IMR-90 (cell line): ENCODE results near the gene DUSP7. TPM values are rescaled to one million over a fixed set of nuclear protein-coding genes. Genes with fewer than 3 reads are reported as not detected.

Experiments
- ATAC-seq: fragments of 200-7000 bp; cut with Tn5 transposase; 2 replicates; pipeline ENCODE4 v1.9.1; 2020; ENCODE audit warnings: low read depth, mild to moderate bottlenecking, moderate library complexity
- BruUV-seq: library from RNA; stranded (reverse); fragments of 400-500 nt; replicated peaks from 2 replicates; lab custom pipeline; 2021; lab: Mats Ljungman, UMichigan
- CTCF ChIA-PET: fragments of 300-600 bp; formaldehyde crosslinking; extraction: SDS; loops from one replicate; lab custom pipeline; 2021; ENCODE audit warnings: antibody characterized with exemption; lab: Yijun Ruan, JAX
- POLR2A ChIA-PET: fragments of 300-600 bp; sonication (Branson Sonifier 250); formaldehyde crosslinking; loops from one replicate; lab custom pipeline; 2022; ENCODE audit warnings: antibody characterized with exemption; ENCODE audit not compliant: unreplicated experiment; lab: Charles Lee
- DNase-seq: peaks from one replicate; pipeline ENCODE4 v3.0.0; 2013
- H2AFZ ChIP-seq: replicated peaks from 2 replicates; pipeline ENCODE3; 2013; ENCODE audit warnings: low read length, mild to moderate bottlenecking; ENCODE audit not compliant: poor library complexity
- H2AK5ac ChIP-seq: 2 replicates; pipeline ENCODE4 v1.6.1; 2013; ENCODE audit warnings: low read depth, low read length, inconsistent platforms
- H2AK9ac ChIP-seq: replicated peaks from 2 replicates; pipeline ENCODE3; 2013; ENCODE audit warnings: mild to moderate bottlenecking, low read depth, low read length, moderate library complexity; ENCODE audit not compliant: poor library complexity
- H2BK120ac ChIP-seq: 2 replicates; pipeline ENCODE4 v1.6.1; 2013; ENCODE audit warnings: low read depth, low read length, inconsistent platforms
- H2BK15ac ChIP-seq: 3 replicates; pipeline ENCODE4 v1.6.1; 2013; ENCODE audit warnings: low read depth, low read length, inconsistent platforms
- H2BK20ac ChIP-seq: 2 replicates; pipeline ENCODE4 v1.6.1; 2013; ENCODE audit warnings: low read depth, mild to moderate bottlenecking, inconsistent platforms, low read length, moderate library complexity
- H2BK5ac ChIP-seq: 2 replicates; pipeline ENCODE4 v1.6.1; 2013; ENCODE audit warnings: mild to moderate bottlenecking, low read depth, low read length, inconsistent platforms; ENCODE audit not compliant: poor library complexity, severe bottlenecking
- H3K14ac ChIP-seq: replicated peaks from 2 replicates; pipeline ENCODE4 v1.6.1; 2013; ENCODE audit warnings: low read depth, low read length, inconsistent platforms
- H3K18ac ChIP-seq: 2 replicates; pipeline ENCODE4 v1.6.1; 2013; ENCODE audit warnings: low read depth, low read length, control low read depth
- H3K23ac ChIP-seq: 2 replicates; pipeline ENCODE4 v1.6.1; 2013; ENCODE audit warnings: low read depth, low read length, inconsistent platforms
- H3K27ac ChIP-seq: 2 replicates; pipeline ENCODE4 v1.5.1; 2013; ENCODE audit warnings: mild to moderate bottlenecking, control low read depth, low read length; ENCODE audit not compliant: insufficient read depth
- H3K27me3 ChIP-seq: 2 replicates; pipeline ENCODE4 v1.6.1; 2013; ENCODE audit warnings: low read length; ENCODE audit not compliant: control insufficient read depth, insufficient read depth
- H3K36me3 ChIP-seq: 2 replicates; pipeline ENCODE4 v1.6.1; 2013; ENCODE audit warnings: low read length, mixed read lengths; ENCODE audit not compliant: control insufficient read depth, insufficient read depth
- H3K4ac ChIP-seq: 2 replicates; pipeline ENCODE4 v1.6.1; 2013; ENCODE audit warnings: low read depth, low read length, inconsistent platforms
- H3K4me1 ChIP-seq: 2 replicates; pipeline ENCODE4 v1.6.1; 2013; ENCODE audit warnings: low read length, mixed read lengths; ENCODE audit not compliant: control insufficient read depth, insufficient read depth
- H3K4me2 ChIP-seq: 2 replicates; pipeline ENCODE4 v1.6.1; 2013; ENCODE audit warnings: low read depth, mild to moderate bottlenecking, control low read depth, low read length, moderate library complexity
- H3K4me3 ChIP-seq: 2 replicates; pipeline ENCODE4 v1.5.1; 2013; ENCODE audit warnings: low read depth, mild to moderate bottlenecking, control low read depth, low read length, moderate library complexity; ENCODE audit not compliant: insufficient read depth
- H3K56ac ChIP-seq: 2 replicates; pipeline ENCODE4 v1.6.1; 2013; ENCODE audit warnings: low read length, inconsistent platforms; ENCODE audit not compliant: insufficient read depth; ENCODE audit errors: extremely low read depth
- H3K79me1 ChIP-seq, 2 experiments: 2 replicates each; pipeline ENCODE4 v1.6.1; 2013; ENCODE audit warnings: low read length in 2 of 2, inconsistent platforms in 1 of 2, low read depth in 1 of 2
- H3K9ac ChIP-seq: 2 replicates; pipeline ENCODE4 v1.6.1; 2013; ENCODE audit warnings: low read depth, low read length, control low read depth
- H3K9me1 ChIP-seq: 2 replicates; pipeline ENCODE4 v1.6.1; 2013; ENCODE audit warnings: low read length, inconsistent platforms; ENCODE audit not compliant: insufficient read depth
- H3K9me3 ChIP-seq: 2 replicates; pipeline ENCODE4 v1.6.1; 2013; ENCODE audit warnings: low read length; ENCODE audit not compliant: control insufficient read depth, insufficient read depth
- H4K20me1 ChIP-seq: 2 replicates; pipeline ENCODE4 v1.6.1; 2013; ENCODE audit warnings: low read length, inconsistent platforms; ENCODE audit not compliant: insufficient read depth
- H4K5ac ChIP-seq: 2 replicates; pipeline ENCODE4 v1.6.1; 2013; ENCODE audit warnings: mild to moderate bottlenecking, low read depth, low read length, control low read depth
- H4K8ac ChIP-seq, 2 experiments: 2 replicates each; pipeline ENCODE4 v1.6.1; 2013; ENCODE audit warnings: low read depth in 2 of 2, low read length in 2 of 2, control low read depth in 1 of 2, inconsistent platforms in 1 of 2
- H4K91ac ChIP-seq: 2 replicates; pipeline ENCODE4 v1.6.1; 2013; ENCODE audit warnings: low read depth, low read length, inconsistent platforms; ENCODE audit not compliant: insufficient read depth
- BHLHE40 ChIP-seq: fragments of 150-350 bp; IDR thresholded peaks from 2 replicates; pipeline ENCODE4 v1.6.1; 2016; ENCODE audit warnings: mild to moderate bottlenecking, low read depth, low read length
- CEBPB ChIP-seq: IDR thresholded peaks from 2 replicates; pipeline ENCODE4 v1.6.1; 2012; ENCODE audit warnings: low read depth, low read length, improper control_type of control experiment
- CHD1 ChIP-seq: IDR thresholded peaks from 2 replicates; pipeline ENCODE4 v1.6.1; 2012; ENCODE audit warnings: low read depth, low read length, improper control_type of control experiment
- CTCF ChIP-seq: conservative IDR thresholded peaks from 2 replicates; pipeline ENCODE4 v1.5.1; 2012; ENCODE audit warnings: mild to moderate bottlenecking, low read depth, low read length, improper control_type of control experiment
- ELK1 ChIP-seq: fragments of 150-350 bp; IDR thresholded peaks from 2 replicates; pipeline ENCODE4 v1.6.1; 2016; ENCODE audit warnings: low read depth, mild to moderate bottlenecking, low read length, moderate library complexity, borderline replicate concordance
- FOS ChIP-seq: fragments of 150-350 bp; IDR thresholded peaks from 2 replicates; pipeline ENCODE4 v1.6.1; 2016; ENCODE audit warnings: low read depth, low read length
- MAFK ChIP-seq: IDR thresholded peaks from 2 replicates; pipeline ENCODE4 v1.6.1; 2012; ENCODE audit warnings: low read depth, low read length, improper control_type of control experiment
- MAZ ChIP-seq: IDR thresholded peaks from 2 replicates; pipeline ENCODE4 v1.6.1; 2012; ENCODE audit warnings: low read depth, mild to moderate bottlenecking, low read length, improper control_type of control experiment, moderate library complexity, borderline replicate concordance
- MXI1 ChIP-seq: IDR thresholded peaks from 2 replicates; pipeline ENCODE4 v1.6.1; 2012; ENCODE audit warnings: low read depth, mild to moderate bottlenecking, low read length, moderate library complexity, borderline replicate concordance
- NFE2L2 ChIP-seq: fragments of 150-350 bp; IDR thresholded peaks from 2 replicates; pipeline ENCODE4 v1.6.1; 2016; ENCODE audit warnings: low read depth, mild to moderate bottlenecking, low read length
- POLR2A ChIP-seq: IDR thresholded peaks from 2 replicates; pipeline ENCODE4 v1.6.1; 2012; ENCODE audit warnings: mild to moderate bottlenecking, low read depth, low read length
- RCOR1 ChIP-seq: IDR thresholded peaks from 2 replicates; pipeline ENCODE4 v1.6.1; 2012; ENCODE audit warnings: mild to moderate bottlenecking, low read length, improper control_type of control experiment; ENCODE audit not compliant: insufficient replicate concordance
- SMC3 ChIP-seq: fragments of 150-350 bp; IDR thresholded peaks from 2 replicates; pipeline ENCODE4 v1.6.1; 2016; ENCODE audit warnings: low read depth, mild to moderate bottlenecking, antibody characterized with exemption, low read length, moderate library complexity
- USF2 ChIP-seq: fragments of 150-350 bp; IDR thresholded peaks from 2 replicates; pipeline ENCODE4 v1.6.1; 2017; ENCODE audit warnings: mild to moderate bottlenecking, antibody characterized with exemption, low read length, low read depth
- WGBS, 2 experiments: methylation state at CpG; one replicate each; pipeline versions ENCODE4 v1.1.5 to v1.1.7; 2013; ENCODE audit warnings: missing lambda C conversion rate in 2 of 2; ENCODE audit not compliant: insufficient read length in 1 of 2; ENCODE audit errors: extremely low coverage in 2 of 2; 5-methylcytosine and 5-hydroxymethylcytosine counted together
- dilution Hi-C: fragments of 300-500 bp; cut with HindIII; formaldehyde crosslinking; loops from one replicate; pipeline ENCODE4 v1.14.3; 2018; ENCODE audit warnings: low sequenced_read_pairs; ENCODE audit not compliant: unreplicated experiment
- in situ Hi-C: fragments of 300-500 bp; cut with MboI; formaldehyde crosslinking; loops from 3 replicates; pipeline ENCODE4 v1.14.3; 2019; ENCODE audit warnings: low sequenced_read_pairs, inconsistent platforms, mixed read lengths
- intact Hi-C: fragments of 100-400 bp; cut with micrococcal nuclease; formaldehyde crosslinking; loops from 2 replicates; pipeline ENCODE4 v1.10.0; 2022
- polyA plus RNA-seq, 3 experiments: library from polyadenylated mRNA; depleted of rRNA; stranded (reverse); fragments of >200 nt; gene quantifications; 2 replicates each; pipeline ENCODE4 v1.2.3, GENCODE V29; 2012; ENCODE audit warnings: low replicate concordance in 1 of 3
- total RNA-seq: library from RNA; depleted of rRNA; stranded (reverse); fragments of >200 nt; gene quantifications from 2 replicates; pipeline ENCODE4 v1.2.3, GENCODE V29; 2012

The DUSP7 gene
- total and polyA plus RNA-seq, 2 of the 4 experiments (the other 2 are of a cell fraction) = 9.3 to 24.0 TPM

GRCh38 chr3:52068730-52069129 lies 12.4 kb upstream of the DUSP7 start:
- Histone ChIP-seq H3K9me1 (no peaks in the 10 kb centered on the region), H4K5ac (no peak overlapping the region), H3K36me3 (0 out of 2 replicates have a peak, but pooled peaks cover 1% of the 10 kb centered on the region), H3K9me3 (no peaks in the 10 kb centered on the region), H2BK5ac (no peak overlapping the region), H3K23ac (no peak overlapping the region), H3K9ac (no peak overlapping the region), H2BK120ac (no peak overlapping the region), H4K20me1 (no peaks in the 10 kb centered on the region; the same call in 1 of the 2 replicates), H3K79me1 (no peaks in the 10 kb centered on the region), H2AFZ (no peak overlapping the region), H2BK20ac (no peak overlapping the region), H3K4me1 (peaks cover 3% of the 10 kb centered on the region; the same call in 1 of the 2 replicates), H4K91ac (no peak overlapping the region), H3K18ac (no peak overlapping the region), H3K4ac (no peak overlapping the region), H3K27ac (no peak overlapping the region), H3K4me2 (no peak overlapping the region), H3K14ac (no peak overlapping the region), H3K4me3 (no peak overlapping the region), H2BK15ac (no peak overlapping the region), H3K56ac (no peak overlapping the region), H2AK5ac (no peak overlapping the region), H4K8ac (no peak overlapping the region), H2AK9ac (no peak overlapping the region), H3K27me3 (no peaks in the 10 kb centered on the region; the same call in 1 of the 2 replicates)
- WGBS, 2 experiments = 90% methylated on average over 3 of the region's 12 CpGs; no CpG with 5 or more reads in 1 of the 2 experiments
- intact Hi-C loops (no loop called here), dilution Hi-C loops (no loop called here), in situ Hi-C loops (no loop called here)
- DNase-seq = no peak
- no TSS peak for BruUV-seq
- no peak for TF ChIP-seq SMC3
- TF ChIP-seq NFE2L2 = no peak
- TF ChIP-seq FOS = no peak
- no peak for TF ChIP-seq ELK1
- TF ChIP-seq MAZ = no peak
- no peak for TF ChIP-seq RCOR1
- TF ChIP-seq CTCF = no peak
- TF ChIP-seq MAFK = no peak
- no peak for TF ChIP-seq BHLHE40
- TF ChIP-seq CEBPB = no peak
- TF ChIP-seq CHD1 = no peak
- no peak for TF ChIP-seq POLR2A
- no peak for TF ChIP-seq MXI1
- no peak for TF ChIP-seq USF2
- CTCF ChIA-PET = no interaction called here
- POLR2A ChIA-PET = no interaction called here
- no peak for ATAC-seq
